Measurements from ENCODE around the gene TCN2. TPM values are rescaled to one million over a fixed set of nuclear protein-coding genes. Genes with fewer than 3 reads are reported as not detected.

Gene TCN2
- total and polyA plus RNA-seq, 9 of the 15 experiments (the other 6 are each of a cell fraction or from before 2014, with no cell fraction given): 0.88 to 5.4 (median 1.7) TPM

GRCh38 chr22:30609260-30610185, 2.5 kb downstream of the TCN2 start (continued):
- TF ChIP-seq NR2C2 (CRISPR knock-in tag; IDR thresholded peaks at IDR 0.05) (no peak), NR2C2 (tag; IDR thresholded peaks at IDR 0.05) (peak; percentile 79), ARID3B (CRISPR knock-in tag; IDR thresholded peaks at IDR 0.05; ENCODE audit: borderline replicate concordance) (no peak), CBX5 (IDR thresholded peaks at IDR 0.05; ENCODE audit: borderline replicate concordance, low read depth) (no peak), PYGO2 (tag; IDR thresholded peaks at IDR 0.05) (no peak), NFE2 (IDR thresholded peaks at IDR 0.05; ENCODE audit: low read depth) (peak; percentile 93), ATF7 (IDR thresholded peaks at IDR 0.05) (peak; percentile 69), RBBP5 (IDR thresholded peaks at IDR 0.05; ENCODE audit: borderline replicate concordance, insufficient read depth, low read length, poor library complexity, severe bottlenecking) (peak; percentile 29), CXXC5 (CRISPR knock-in tag; IDR thresholded peaks at IDR 0.05) (peak; percentile 37; the same call in 1 of the 2 replicates), NKRF (IDR thresholded peaks at IDR 0.05; ENCODE audit: borderline replicate concordance) (no peak), L3MBTL2 (IDR thresholded peaks at IDR 0.05) (peak; percentile 89), BRCA1 (IDR thresholded peaks at IDR 0.05) (no peak), BRCA1 (CRISPR knock-in tag; IDR thresholded peaks at IDR 0.05) (no peak), CREM (IDR thresholded peaks at IDR 0.05; ENCODE audit: low read depth) (0 out of 2 replicates have a peak, but pooled peaks have one; percentile 23), MEF2A (IDR thresholded peaks at IDR 0.05; ENCODE audit: control insufficient read depth, low read depth, low read length) (no peak), C11orf30 (IDR thresholded peaks at IDR 0.05; ENCODE audit: low read depth) (peak; percentile 95)

All from K562 (cell line).